ENCODE measurements around the gene MAMSTR.
"Not testable (repeated sequence)": the region's sequence is repeated elsewhere in the genome, so short reads cannot be mapped to it uniquely, and the experiment has no call there.

The MAMSTR gene

GRCh38 chr19:48698046-48698445 lies 21.5 kb downstream of the MAMSTR start:
- no peaks in the 10 kb centered on the region for H3K27me3 ChIP-seq (ENCODE audit: insufficient read depth, low read length, poor library complexity, severe bottlenecking)
- no peak overlapping the region for H3K4me2 ChIP-seq (ENCODE audit: low read depth, low read length, poor library complexity, severe bottlenecking)
- H3K9me3 ChIP-seq (ENCODE audit: insufficient read depth, low read depth, low read length), result no peaks in the 10 kb centered on the region
- no peak overlapping the region for H3K4me3 ChIP-seq (ENCODE audit: low read length, poor library complexity, severe bottlenecking)
- no peaks in the 10 kb centered on the region for H3K36me3 ChIP-seq (ENCODE audit: insufficient read depth, low read length)
- no peaks in the 10 kb centered on the region for H3F3A ChIP-seq (ENCODE audit: low read depth)
- no peaks in the 10 kb centered on the region for H3K9me2 ChIP-seq (replicated peaks; ENCODE audit: low read depth, low read length)
- no peak overlapping the region for H3K9ac ChIP-seq (ENCODE audit: low read depth, low read length, poor library complexity, severe bottlenecking)
- H3K79me2 ChIP-seq (ENCODE audit: insufficient read depth, low read length), result no peaks in the 10 kb centered on the region
- no peaks in the 10 kb centered on the region for H3K4me1 ChIP-seq (ENCODE audit: insufficient read depth, low read length, poor library complexity, severe bottlenecking)
- TF ChIP-seq CTCF (conservative IDR thresholded peaks at IDR 0.05; ENCODE audit: low read length), result no peak
- TF ChIP-seq EZH2phosphoT487 (IDR thresholded peaks at IDR 0.05; ENCODE audit: borderline replicate concordance), result no peak
- H4K20me1 ChIP-seq (ENCODE audit: insufficient read depth, low read length, poor library complexity, severe bottlenecking), result no peaks in the 10 kb centered on the region
- no peak overlapping the region for H2AFZ ChIP-seq (ENCODE audit: low read length)

GRCh38 chr19:48696353-48697010 lies 23.0 kb downstream of the MAMSTR start:
- no peaks in the 10 kb centered on the region for H3K79me2 ChIP-seq (ENCODE audit: insufficient read depth, low read length)
- no peaks in the 10 kb centered on the region for H3K9me2 ChIP-seq (replicated peaks; ENCODE audit: low read depth, low read length)
- H3K9me3 ChIP-seq (ENCODE audit: insufficient read depth, low read depth, low read length), result no peaks in the 10 kb centered on the region
- H3K4me1 ChIP-seq (ENCODE audit: insufficient read depth, low read length, poor library complexity, severe bottlenecking), result no peaks in the 10 kb centered on the region
- no peaks in the 10 kb centered on the region for H3K36me3 ChIP-seq (ENCODE audit: insufficient read depth, low read length)
- no peak overlapping the region for H3K4me3 ChIP-seq (ENCODE audit: low read length, poor library complexity, severe bottlenecking)
- H3K27me3 ChIP-seq (ENCODE audit: insufficient read depth, low read length, poor library complexity, severe bottlenecking), result no peaks in the 10 kb centered on the region
- no peaks in the 10 kb centered on the region for H3F3A ChIP-seq (ENCODE audit: low read depth)
- no peaks in the 10 kb centered on the region for H4K20me1 ChIP-seq (ENCODE audit: insufficient read depth, low read length, poor library complexity, severe bottlenecking)
- TF ChIP-seq CTCF (conservative IDR thresholded peaks at IDR 0.05; ENCODE audit: low read length) (no peak), EZH2phosphoT487 (IDR thresholded peaks at IDR 0.05; ENCODE audit: borderline replicate concordance) (no peak)
- H3K9ac ChIP-seq (ENCODE audit: low read depth, low read length, poor library complexity, severe bottlenecking), result no peak overlapping the region
- no peak overlapping the region for H3K4me2 ChIP-seq (ENCODE audit: low read depth, low read length, poor library complexity, severe bottlenecking)
- no peak overlapping the region for H2AFZ ChIP-seq (ENCODE audit: low read length)

- Histone ChIP-seq H3K4me2 (ENCODE audit: low read depth, low read length, poor library complexity, severe bottlenecking) (no peak within 1 kb of the TSS), H3K4me1 (ENCODE audit: insufficient read depth, low read length, poor library complexity, severe bottlenecking) (no peaks in the 10 kb centered on the region), H2AFZ (ENCODE audit: low read length) (no peak within 1 kb of the TSS), H3K4me3 (ENCODE audit: low read length, poor library complexity, severe bottlenecking) (no peak within 1 kb of the TSS), H3K9me3 (ENCODE audit: insufficient read depth, low read depth, low read length) (no peaks in the 10 kb centered on the region), H3K9me2 (replicated peaks; ENCODE audit: low read depth, low read length) (no peaks in the 10 kb centered on the region), H3K27me3 (ENCODE audit: insufficient read depth, low read length, poor library complexity, severe bottlenecking) (no peaks in the 10 kb centered on the region), H3K36me3 (ENCODE audit: insufficient read depth, low read length) (no peaks in the 10 kb centered on the region), H3K9ac (ENCODE audit: low read depth, low read length, poor library complexity, severe bottlenecking) (no peak within 1 kb of the TSS), H4K20me1 (ENCODE audit: insufficient read depth, low read length, poor library complexity, severe bottlenecking) (no peaks in the 10 kb centered on the region), H3K79me2 (ENCODE audit: insufficient read depth, low read length) (no peaks in the 10 kb centered on the region), H3F3A (ENCODE audit: low read depth) (no peaks in the 10 kb centered on the region)
- TF ChIP-seq CTCF (conservative IDR thresholded peaks at IDR 0.05; ENCODE audit: low read length) (no peak), EZH2phosphoT487 (IDR thresholded peaks at IDR 0.05; ENCODE audit: borderline replicate concordance) (no peak)
These were observed 23.7 kb downstream of the MAMSTR start, which contains the start of gene FUT2 for GRCh38 chr19:48695743-48696352. TSS of gene FUT2 (plus strand) at chr19:48695971. CDS start at chr19:48702957, 6,986 bp downstream.

DNA sequence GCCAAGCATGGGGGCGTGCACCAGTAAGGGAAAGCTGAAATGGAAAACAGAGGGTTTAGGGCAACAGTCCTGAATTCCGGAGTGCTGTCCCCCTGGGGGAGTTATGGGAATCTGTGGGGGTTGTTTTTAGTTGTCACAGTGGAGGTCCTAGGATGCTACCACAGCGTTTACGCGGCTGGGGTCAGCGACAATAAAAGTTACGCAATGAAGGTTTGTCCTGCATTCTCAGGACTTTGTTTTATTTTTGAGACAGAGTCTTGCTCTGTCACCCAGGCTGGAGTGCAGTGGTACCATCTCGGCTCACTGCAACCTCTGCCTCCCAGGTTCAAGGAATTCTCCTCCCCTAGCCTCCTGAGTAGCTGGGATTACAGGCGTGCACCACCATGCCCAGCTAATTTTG lies 25.9 kb downstream of the MAMSTR start:
- not testable (repeated sequence) for H3K4me1 ChIP-seq (ENCODE audit: insufficient read depth, low read length, poor library complexity, severe bottlenecking); H3K9ac ChIP-seq (ENCODE audit: low read depth, low read length, poor library complexity, severe bottlenecking)

More for the DNA sequence above, 25.9 kb downstream of the MAMSTR start:
- not testable (repeated sequence) for H3K4me3 ChIP-seq (ENCODE audit: low read length, poor library complexity, severe bottlenecking); H2AFZ ChIP-seq (ENCODE audit: low read length); H3K4me2 ChIP-seq (ENCODE audit: low read depth, low read length, poor library complexity, severe bottlenecking); H3K27me3 ChIP-seq (ENCODE audit: insufficient read depth, low read length, poor library complexity, severe bottlenecking); H3K36me3 ChIP-seq (ENCODE audit: insufficient read depth, low read length); H3K9me3 ChIP-seq (ENCODE audit: insufficient read depth, low read depth, low read length); H3F3A ChIP-seq (ENCODE audit: low read depth); H4K20me1 ChIP-seq (ENCODE audit: insufficient read depth, low read length, poor library complexity, severe bottlenecking); H3K9me2 ChIP-seq (replicated peaks; ENCODE audit: low read depth, low read length); H3K79me2 ChIP-seq (ENCODE audit: insufficient read depth, low read length)
